Mucosa of stomach (tissue), 1 donor: ENCODE data around the gene ARHGAP6.
"Not testable (repeated sequence)": the region's sequence is repeated elsewhere in the genome, so short reads cannot be mapped to it uniquely, and the experiment has no call there.

ENCODE experiments used
- H3K27me3 ChIP-seq: one replicate; pipeline ENCODE4 v1.7.0; 2013; ENCODE audit warnings: mild to moderate bottlenecking, low read length; ENCODE audit not compliant: control insufficient read depth, insufficient read depth
- H3K36me3 ChIP-seq: one replicate; pipeline ENCODE4 v1.7.0; 2013; ENCODE audit warnings: low read length; ENCODE audit not compliant: control insufficient read depth, insufficient read depth
- H3K4me1 ChIP-seq: one replicate; pipeline ENCODE4 v1.7.0; 2013; ENCODE audit warnings: mild to moderate bottlenecking, low read length; ENCODE audit not compliant: control insufficient read depth, insufficient read depth
- H3K4me3 ChIP-seq: one replicate; pipeline ENCODE4 v1.7.0; 2013; ENCODE audit warnings: low read length
- H3K9ac ChIP-seq: one replicate; pipeline ENCODE4 v1.7.0; 2013; ENCODE audit warnings: mild to moderate bottlenecking, low read length, moderate library complexity
- H3K9me3 ChIP-seq: one replicate; pipeline ENCODE4 v1.7.0; 2013; ENCODE audit warnings: mild to moderate bottlenecking, low read length, moderate library complexity; ENCODE audit not compliant: control insufficient read depth
- donor health status: Pancreatic carcinoma.

Gene ARHGAP6

DNA sequence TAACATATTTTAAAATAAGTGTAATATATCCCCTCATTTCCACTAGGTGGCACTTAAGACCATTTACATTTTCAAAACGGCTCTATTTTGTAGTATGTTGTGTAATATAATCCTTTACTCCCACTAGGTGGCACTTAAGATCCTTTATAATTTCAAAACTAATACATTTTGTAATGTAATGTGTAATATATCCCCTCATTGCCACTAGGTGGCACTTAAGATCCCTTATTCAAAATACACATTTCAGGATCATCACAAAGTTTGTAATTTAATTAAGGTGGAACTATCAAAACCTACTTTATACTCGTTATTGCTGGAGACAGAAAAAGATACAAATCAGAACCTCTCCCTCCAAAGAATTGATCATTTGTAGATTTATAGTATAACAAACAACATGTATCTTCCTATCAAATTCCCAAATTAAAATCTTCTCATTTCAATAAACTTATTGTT, 132.5 kb downstream of the ARHGAP6 start:
- Histone ChIP-seq H3K4me1 (no peaks in the 10 kb centered on the region), H3K9me3 (no peaks in the 10 kb centered on the region), H3K27me3 (no peaks in the 10 kb centered on the region), H3K4me3 (no peak overlapping the region), H3K36me3 (no peaks in the 10 kb centered on the region), H3K9ac (no peak overlapping the region)

DNA sequence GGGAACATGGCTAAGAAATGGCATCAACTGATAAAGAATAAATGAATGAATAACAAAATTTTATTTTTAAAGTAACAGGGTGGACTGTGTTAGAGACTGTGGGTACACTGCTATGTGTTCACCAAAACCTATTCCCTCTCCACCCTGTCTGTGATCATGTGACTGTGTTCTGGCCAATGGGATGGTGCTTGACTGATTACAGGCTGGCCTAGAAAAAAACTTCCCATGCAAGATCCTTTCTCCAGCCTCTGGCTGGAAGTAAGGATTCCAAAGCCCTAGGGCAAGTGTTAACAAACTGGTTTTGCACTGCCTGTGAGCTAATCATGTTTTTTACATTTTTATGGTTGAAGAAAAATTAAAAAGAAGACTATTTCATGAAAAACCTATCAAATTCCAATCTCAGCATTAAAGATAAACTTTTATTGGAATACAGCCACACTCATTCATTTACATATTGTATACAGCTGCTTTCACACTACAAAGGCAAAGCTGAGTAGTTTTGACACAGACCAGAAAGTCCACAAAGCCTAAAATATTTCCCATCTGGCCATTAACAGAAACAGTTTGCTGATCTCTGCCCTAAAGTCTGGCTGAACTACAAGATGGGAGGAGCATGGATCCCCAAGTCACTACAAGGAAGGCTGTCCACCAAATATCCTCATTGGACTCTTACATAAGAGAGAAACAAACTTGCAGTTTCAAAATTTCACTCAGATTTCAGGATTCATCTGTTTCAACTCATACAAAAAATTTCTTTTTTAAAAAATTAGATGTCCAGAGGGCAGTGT, 133.2 kb downstream of the ARHGAP6 start:
- Histone ChIP-seq H3K4me3 (no peak overlapping the region), H3K36me3 (no peaks in the 10 kb centered on the region), H3K9me3 (no peaks in the 10 kb centered on the region), H3K9ac (no peak overlapping the region), H3K27me3 (no peaks in the 10 kb centered on the region), H3K4me1 (no peaks in the 10 kb centered on the region)

DNA sequence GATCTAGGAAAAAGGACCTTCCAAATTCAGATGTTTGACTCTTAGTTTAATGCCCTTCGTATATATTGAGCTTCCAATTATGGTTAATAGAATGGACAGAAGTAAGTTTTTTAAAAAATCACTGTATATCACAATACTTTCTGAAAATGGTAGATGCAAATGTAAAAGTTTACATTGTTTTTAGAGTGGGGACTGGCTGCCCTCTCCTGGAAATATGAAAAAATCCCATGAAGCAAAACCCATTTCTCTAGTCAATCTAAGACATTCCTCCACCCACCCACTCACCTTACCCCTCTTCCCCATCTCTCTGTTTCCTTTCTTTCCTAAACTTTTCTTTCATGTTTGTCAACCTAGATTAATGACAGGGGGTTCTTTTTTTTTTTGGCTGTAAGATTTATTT, 134.5 kb downstream of the ARHGAP6 start:
- Histone ChIP-seq H3K9me3 (no peaks in the 10 kb centered on the region), H3K27me3 (no peaks in the 10 kb centered on the region), H3K9ac (no peak overlapping the region), H3K4me1 (no peaks in the 10 kb centered on the region), H3K36me3 (no peaks in the 10 kb centered on the region), H3K4me3 (no peak overlapping the region)

- Histone ChIP-seq H3K4me1 (no peaks in the 10 kb centered on the region), H3K9me3 (no peaks in the 10 kb centered on the region), H3K9ac (no peak overlapping the region), H3K36me3 (no peaks in the 10 kb centered on the region), H3K4me3 (no peak overlapping the region), H3K27me3 (no peaks in the 10 kb centered on the region)
Measured at GRCh38 chrX:11530621-11531020, 135.1 kb downstream of the ARHGAP6 start.

GRCh38 chrX:11528623-11529022, 137.1 kb downstream of the ARHGAP6 start:
- Histone ChIP-seq H3K27me3 (no peaks in the 10 kb centered on the region), H3K36me3 (no peaks in the 10 kb centered on the region), H3K4me1 (no peaks in the 10 kb centered on the region), H3K9ac (no peak overlapping the region), H3K4me3 (no peak overlapping the region), H3K9me3 (no peaks in the 10 kb centered on the region)

DNA sequence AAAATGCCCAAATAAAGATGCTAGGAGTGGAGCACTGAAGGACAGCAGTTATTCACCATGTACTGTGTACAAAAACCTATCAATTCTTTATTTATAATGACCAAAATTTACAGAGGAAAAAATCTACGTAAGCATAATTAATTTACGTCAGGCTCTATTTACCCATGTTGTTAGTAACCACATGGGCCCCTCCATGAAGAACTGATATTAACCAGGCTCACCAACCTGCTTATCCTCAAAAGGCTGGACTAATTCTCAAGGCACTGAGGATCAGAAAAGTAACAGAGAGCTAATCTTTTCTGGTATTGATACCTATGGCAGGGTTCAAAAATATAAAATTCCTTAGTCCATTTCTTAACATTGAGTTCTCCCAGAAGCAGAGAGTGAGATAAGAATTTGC, 140.0 kb downstream of the ARHGAP6 start:
- H3K27me3 ChIP-seq: no peaks in the 10 kb centered on the region
- H3K9ac ChIP-seq: no peak overlapping the region
- no peaks in the 10 kb centered on the region for H3K9me3 ChIP-seq
- no peaks in the 10 kb centered on the region for H3K36me3 ChIP-seq
- H3K4me1 ChIP-seq: no peaks in the 10 kb centered on the region
- H3K4me3 ChIP-seq: no peak overlapping the region

DNA sequence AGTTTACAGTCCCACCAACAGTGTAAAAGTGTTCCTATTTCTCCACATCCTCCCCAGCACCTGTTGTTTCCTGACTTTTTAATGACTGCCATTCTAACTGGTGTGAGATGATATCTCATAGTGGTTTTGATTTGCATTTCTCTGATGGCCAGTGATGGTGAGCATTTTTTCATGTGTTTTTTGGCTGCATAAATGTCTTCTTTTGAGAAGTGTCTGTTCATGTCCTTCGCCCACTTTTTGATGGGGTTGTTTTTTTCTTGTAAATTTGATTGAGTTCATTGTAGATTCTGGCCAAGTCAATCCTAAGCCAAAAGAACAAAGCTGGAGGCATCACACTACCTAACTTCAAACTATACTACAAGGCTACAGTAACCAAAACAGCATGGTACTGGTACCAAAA, 146.5 kb downstream of the ARHGAP6 start:
- not testable (repeated sequence) for H3K4me1 ChIP-seq, H3K4me3 ChIP-seq, H3K9me3 ChIP-seq, H3K9ac ChIP-seq, H3K36me3 ChIP-seq, H3K27me3 ChIP-seq

DNA sequence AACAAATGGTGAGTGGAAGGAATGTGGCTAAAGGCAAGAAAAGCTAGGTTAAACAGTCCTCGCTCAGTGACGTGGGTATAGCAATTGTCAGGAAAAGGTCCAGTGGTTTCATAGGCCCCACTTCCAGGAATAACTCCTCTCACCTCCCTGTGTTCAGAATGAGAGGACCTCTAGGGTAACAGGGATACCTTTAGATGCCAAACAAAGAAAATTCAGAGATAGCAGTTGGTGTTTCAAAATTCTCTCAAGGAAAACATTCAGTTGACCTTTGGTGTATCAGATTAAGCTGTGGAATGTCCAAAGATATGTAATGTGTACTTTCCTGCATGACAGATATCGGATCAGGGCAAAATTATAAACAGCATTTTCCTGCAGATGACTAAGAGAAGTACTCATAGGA, 155.9 kb downstream of the ARHGAP6 start:
- Histone ChIP-seq H3K27me3 (no peaks in the 10 kb centered on the region), H3K9me3 (no peaks in the 10 kb centered on the region), H3K36me3 (no peaks in the 10 kb centered on the region), H3K4me3 (no peak overlapping the region), H3K9ac (no peak overlapping the region), H3K4me1 (peaks cover 3% of the 10 kb centered on the region)

GRCh38 chrX:11504234-11504633, 161.5 kb downstream of the ARHGAP6 start:
- Histone ChIP-seq H3K4me1 (no peaks in the 10 kb centered on the region), H3K27me3 (no peaks in the 10 kb centered on the region), H3K9me3 (no peaks in the 10 kb centered on the region), H3K9ac (no peak overlapping the region), H3K4me3 (no peak overlapping the region), H3K36me3 (no peaks in the 10 kb centered on the region)

GRCh38 chrX:11499076-11500044, 166.4 kb downstream of the ARHGAP6 start:
- Histone ChIP-seq H3K9ac (no peak overlapping the region), H3K27me3 (no peaks in the 10 kb centered on the region), H3K9me3 (no peaks in the 10 kb centered on the region), H3K4me1 (no peaks in the 10 kb centered on the region), H3K36me3 (no peaks in the 10 kb centered on the region), H3K4me3 (no peak overlapping the region)

DNA sequence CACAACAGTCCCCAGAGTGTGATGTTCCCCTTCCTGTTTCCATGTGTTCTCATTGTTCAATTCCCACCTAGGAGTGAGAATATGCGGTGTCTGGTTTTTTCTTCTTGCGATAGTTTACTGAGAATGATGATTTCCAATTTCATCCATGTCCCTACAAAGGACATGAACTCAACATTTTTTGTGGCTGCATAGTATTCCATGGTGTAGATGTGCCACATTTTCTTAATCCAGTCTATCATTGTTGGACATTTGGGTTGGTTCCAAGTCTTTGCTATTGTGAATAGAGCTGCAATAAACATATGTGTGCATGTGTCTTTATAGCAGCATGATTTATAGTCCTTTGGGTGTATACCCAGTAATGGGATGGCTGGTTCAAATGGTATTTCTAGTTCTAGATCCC, 174.3 kb downstream of the ARHGAP6 start:
- H3K9ac ChIP-seq, H3K4me1 ChIP-seq, H3K4me3 ChIP-seq, H3K27me3 ChIP-seq, H3K36me3 ChIP-seq, H3K9me3 ChIP-seq: not testable (repeated sequence)

GRCh38 chrX:11484290-11484689, 181.4 kb downstream of the ARHGAP6 start:
- Histone ChIP-seq H3K36me3 (no peaks in the 10 kb centered on the region), H3K4me1 (no peaks in the 10 kb centered on the region), H3K27me3 (no peaks in the 10 kb centered on the region), H3K9ac (no peak overlapping the region), H3K9me3 (no peaks in the 10 kb centered on the region), H3K4me3 (no peak overlapping the region)
